G401.6 (cell line): ENCODE measurements around the gene COPS7B.

Source experiments
- FAIRE-seq: peaks from 2 replicates; lab custom pipeline; 2012; peaks lifted over from hg19 to GRCh38; lab: Jason Lieb, UNC

COPS7B gene

GRCh38 chr2:231785822-231786176, 446 bp upstream of the COPS7B start:
- FAIRE-seq: no peak

GRCh38 chr2:231786917-231787292, 660 bp downstream of the COPS7B start:
- no peak for FAIRE-seq

GRCh38 chr2:231791107-231791506, 4.9 kb downstream of the COPS7B start:
- FAIRE-seq: no peak

- FAIRE-seq: no peak
Observed at GRCh38 chr2:231794383-231794782, 8.1 kb downstream of the COPS7B start.

GRCh38 chr2:231795525-231796327, 9.5 kb downstream of the COPS7B start:
- no peak for FAIRE-seq

GRCh38 chr2:231800493-231801091, 14.3 kb downstream of the COPS7B start:
- peak; percentile 48 for FAIRE-seq

GRCh38 chr2:231803501-231804138, 17.4 kb downstream of the COPS7B start:
- FAIRE-seq: no peak

- no peak for FAIRE-seq
Observed at GRCh38 chr2:231807020-231807419, 20.8 kb downstream of the COPS7B start.

GRCh38 chr2:231810905-231811304, 24.7 kb downstream of the COPS7B start:
- FAIRE-seq: no peak

GRCh38 chr2:231816327-231817026, 30.2 kb downstream of the COPS7B start:
- FAIRE-seq: no peak

GRCh38 chr2:231819447-231820042, 33.3 kb downstream of the COPS7B start:
- FAIRE-seq: no peak

- no peak for FAIRE-seq
Observed at GRCh38 chr2:231820786-231821303, 34.6 kb downstream of the COPS7B start.

GRCh38 chr2:231821908-231822307, 35.7 kb downstream of the COPS7B start:
- FAIRE-seq: no peak

GRCh38 chr2:231853105-231853504, 66.9 kb downstream of the COPS7B start:
- FAIRE-seq: no peak

- no peak for FAIRE-seq
Observed at GRCh38 chr2:231854616-231855125, 68.4 kb downstream of the COPS7B start.

GRCh38 chr2:231856959-231857358, 70.7 kb downstream of the COPS7B start:
- FAIRE-seq: no peak
